ENCODE data around the gene KRTAP10-2. TPM values are rescaled to one million over a fixed set of nuclear protein-coding genes. Genes with fewer than 3 reads are reported as not detected.

Gene KRTAP10-2
- polyA plus RNA-seq, 1 donor (not counting 4 experiments of a cell fraction or from before 2014, with no cell fraction given) = not detected

DNA sequence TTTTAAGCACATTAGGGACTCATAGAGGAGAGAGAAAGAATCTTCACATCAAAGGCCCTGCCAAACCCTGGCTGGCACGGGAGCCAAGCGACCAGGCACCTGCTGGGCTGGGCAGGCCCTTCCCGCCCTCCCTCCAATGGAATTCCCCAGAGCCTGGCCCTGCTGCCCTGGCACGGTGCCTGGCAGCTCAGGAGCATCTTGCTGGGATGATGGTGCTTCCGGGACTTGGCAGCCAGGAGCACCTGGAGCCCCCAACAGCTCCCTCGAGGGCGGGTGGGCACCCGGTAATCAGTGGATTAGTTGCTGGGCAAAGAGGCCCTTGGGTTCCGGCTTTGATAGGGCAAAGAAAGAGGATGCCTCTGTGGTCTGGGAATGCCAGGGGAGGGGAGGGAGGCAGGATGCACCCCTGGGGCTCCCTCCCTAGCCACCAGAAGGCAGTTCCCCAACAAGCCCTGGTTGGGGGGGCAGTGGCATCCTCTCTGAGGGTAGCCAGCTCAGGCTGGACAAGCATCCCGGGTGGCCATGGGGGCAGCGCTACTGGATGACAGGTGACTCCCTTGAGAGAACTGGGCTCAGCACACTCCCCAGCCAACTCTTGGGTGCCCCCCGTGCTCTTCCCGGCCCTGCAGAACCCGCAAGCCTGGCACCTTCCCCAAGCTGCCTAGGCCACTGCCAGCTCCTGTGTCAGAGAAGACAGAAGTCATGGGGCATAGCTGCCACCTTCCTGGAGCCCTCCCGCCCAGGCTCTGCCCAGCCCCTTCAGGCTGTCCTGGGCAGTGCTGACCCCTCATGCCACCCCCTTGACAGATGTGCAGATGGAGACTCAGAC, 37.7 kb downstream of the KRTAP10-2 start:
- H3K79me2 ChIP-seq (ENCODE audit: control insufficient read depth, insufficient read depth, low read length) = no peaks in the 10 kb centered on the region
- H3K27ac ChIP-seq (ENCODE audit: control insufficient read depth, insufficient read depth, low read length) = no peak overlapping the region
- no peak for DNase-seq (ENCODE audit: low read depth, low spot score)
- no peak overlapping the region for H3K4me3 ChIP-seq (ENCODE audit: control insufficient read depth in 2 of 3, extremely low read depth in 1 of 3, insufficient read depth in 2 of 3, low read depth in 1 of 3, low read length in 3 of 3)
- no peaks in the 10 kb centered on the region for H4K20me1 ChIP-seq (ENCODE audit: control insufficient read depth, extremely low read depth, insufficient read depth, low read length)
- peaks cover 11% of the 10 kb centered on the region for H3K27me3 ChIP-seq (ENCODE audit: control insufficient read depth, extremely low read depth, insufficient read depth, low read length)
- H3K9me1 ChIP-seq (ENCODE audit: control insufficient read depth, extremely low read depth, insufficient read depth, low read length) = no peaks in the 10 kb centered on the region
- H3K36me3 ChIP-seq (ENCODE audit: control insufficient read depth in 2 of 2, extremely low read depth in 1 of 2, insufficient read depth in 2 of 2, low read length in 2 of 2) = no peaks in the 10 kb centered on the region
- no peak overlapping the region for H3K9ac ChIP-seq (ENCODE audit: control insufficient read depth, extremely low read depth, insufficient read depth, low read length)
- H2AFZ ChIP-seq (ENCODE audit: control insufficient read depth, low read length) = no peak overlapping the region
- no peaks in the 10 kb centered on the region for H3K4me1 ChIP-seq (ENCODE audit: control insufficient read depth, extremely low read depth, insufficient read depth, low read length)
- TF ChIP-seq EZH2 (IDR thresholded peaks at IDR 0.05; ENCODE audit: low read length) = no peak
- TF ChIP-seq, protein P1, sequence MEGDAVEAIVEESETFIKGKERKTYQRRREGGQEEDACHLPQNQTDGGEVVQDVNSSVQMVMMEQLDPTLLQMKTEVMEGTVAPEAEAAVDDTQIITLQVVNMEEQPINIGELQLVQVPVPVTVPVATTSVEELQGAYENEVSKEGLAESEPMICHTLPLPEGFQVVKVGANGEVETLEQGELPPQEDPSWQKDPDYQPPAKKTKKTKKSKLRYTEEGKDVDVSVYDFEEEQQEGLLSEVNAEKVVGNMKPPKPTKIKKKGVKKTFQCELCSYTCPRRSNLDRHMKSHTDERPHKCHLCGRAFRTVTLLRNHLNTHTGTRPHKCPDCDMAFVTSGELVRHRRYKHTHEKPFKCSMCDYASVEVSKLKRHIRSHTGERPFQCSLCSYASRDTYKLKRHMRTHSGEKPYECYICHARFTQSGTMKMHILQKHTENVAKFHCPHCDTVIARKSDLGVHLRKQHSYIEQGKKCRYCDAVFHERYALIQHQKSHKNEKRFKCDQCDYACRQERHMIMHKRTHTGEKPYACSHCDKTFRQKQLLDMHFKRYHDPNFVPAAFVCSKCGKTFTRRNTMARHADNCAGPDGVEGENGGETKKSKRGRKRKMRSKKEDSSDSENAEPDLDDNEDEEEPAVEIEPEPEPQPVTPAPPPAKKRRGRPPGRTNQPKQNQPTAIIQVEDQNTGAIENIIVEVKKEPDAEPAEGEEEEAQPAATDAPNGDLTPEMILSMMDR (optimal IDR thresholded peaks at IDR 0.05 in 1 of 3, IDR thresholded peaks at IDR 0.05 in 1 of 3, conservative IDR thresholded peaks at IDR 0.05 in 1 of 3; ENCODE audit: extremely low read depth in 1 of 3, insufficient read depth in 2 of 3, low read length in 3 of 3) = no peak
- H3K9me3 ChIP-seq (ENCODE audit: control insufficient read depth, low read depth, low read length) = no peaks in the 10 kb centered on the region
- FAIRE-seq = no peak
- dilution Hi-C loops (cut with MboI; ENCODE audit: extremely low pct_ligation_motif_present, low sequenced_read_pairs) = no loop called here
- H3K4me2 ChIP-seq (ENCODE audit: control insufficient read depth, extremely low read depth, insufficient read depth, low read depth, low read length) = no peak overlapping the region

DNA sequence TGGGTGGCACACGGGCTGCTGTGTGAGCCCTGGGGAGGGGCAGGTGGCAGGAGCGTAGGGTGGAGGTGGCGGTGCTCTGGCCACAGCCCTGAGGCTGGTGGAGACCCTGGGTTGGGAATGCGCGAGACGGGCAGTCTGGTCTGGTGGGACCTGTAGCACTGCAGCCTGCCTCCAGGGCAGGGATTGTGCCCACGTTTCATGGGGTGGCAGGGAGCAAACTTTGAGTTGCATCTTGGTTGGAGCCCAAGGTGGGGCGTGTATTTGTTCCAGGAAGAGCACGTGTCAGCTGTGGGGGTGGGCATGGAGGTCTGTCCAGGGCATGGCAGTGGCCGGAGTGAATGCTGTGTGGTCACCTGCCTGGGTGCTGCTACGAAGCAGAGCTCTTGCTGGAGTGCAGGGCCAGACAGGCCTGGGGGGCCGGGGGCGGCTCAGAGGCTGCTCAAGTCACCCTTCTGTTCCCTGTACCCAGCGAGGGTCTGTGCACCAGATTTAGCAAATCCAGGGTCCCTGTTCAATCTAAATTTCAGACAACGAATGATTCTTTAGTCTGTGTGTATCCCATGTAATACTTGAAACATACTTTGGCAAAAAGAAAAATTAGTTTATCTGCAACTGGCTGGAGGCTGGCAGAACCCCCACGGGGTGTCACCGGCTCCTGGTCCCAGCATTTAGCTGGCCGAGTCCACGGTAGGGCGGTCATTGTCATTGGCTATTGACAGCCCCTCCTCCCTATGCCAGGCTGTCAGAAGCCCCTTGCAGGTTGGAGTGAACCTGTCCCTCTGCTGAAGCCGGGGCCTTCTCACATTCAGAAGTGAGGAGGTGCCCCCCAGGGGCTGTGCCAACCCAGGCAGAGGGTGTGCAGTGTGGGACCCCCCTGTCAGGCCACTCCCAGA, 38.6 kb downstream of the KRTAP10-2 start:
- Histone ChIP-seq H2AFZ (ENCODE audit: control insufficient read depth, low read length) (no peak overlapping the region), H3K4me1 (ENCODE audit: control insufficient read depth, extremely low read depth, insufficient read depth, low read length) (no peaks in the 10 kb centered on the region), H3K27ac (ENCODE audit: control insufficient read depth, insufficient read depth, low read length) (no peak overlapping the region), H3K9me3 (ENCODE audit: control insufficient read depth, low read depth, low read length) (no peaks in the 10 kb centered on the region), H3K79me2 (ENCODE audit: control insufficient read depth, insufficient read depth, low read length) (no peaks in the 10 kb centered on the region), H3K4me2 (ENCODE audit: control insufficient read depth, extremely low read depth, insufficient read depth, low read depth, low read length) (no peak overlapping the region), H3K9ac (ENCODE audit: control insufficient read depth, extremely low read depth, insufficient read depth, low read length) (no peak overlapping the region), H3K36me3 (ENCODE audit: control insufficient read depth in 2 of 2, extremely low read depth in 1 of 2, insufficient read depth in 2 of 2, low read length in 2 of 2) (no peaks in the 10 kb centered on the region), H3K9me1 (ENCODE audit: control insufficient read depth, extremely low read depth, insufficient read depth, low read length) (no peaks in the 10 kb centered on the region), H4K20me1 (ENCODE audit: control insufficient read depth, extremely low read depth, insufficient read depth, low read length) (no peaks in the 10 kb centered on the region), H3K4me3 (ENCODE audit: control insufficient read depth in 2 of 3, extremely low read depth in 1 of 3, insufficient read depth in 2 of 3, low read depth in 1 of 3, low read length in 3 of 3) (no peak overlapping the region), H3K27me3 (ENCODE audit: control insufficient read depth, extremely low read depth, insufficient read depth, low read length) (peaks cover 11% of the 10 kb centered on the region)
- DNase-seq (ENCODE audit: low read depth, low spot score) (no peak), FAIRE-seq (no peak)
- TF ChIP-seq EZH2 (IDR thresholded peaks at IDR 0.05; ENCODE audit: low read length) = no peak
- TF ChIP-seq, protein P1 (optimal IDR thresholded peaks at IDR 0.05 in 1 of 3, IDR thresholded peaks at IDR 0.05 in 1 of 3, conservative IDR thresholded peaks at IDR 0.05 in 1 of 3; ENCODE audit: extremely low read depth in 1 of 3, insufficient read depth in 2 of 3, low read length in 3 of 3) = no peak
- dilution Hi-C loops (cut with MboI; ENCODE audit: extremely low pct_ligation_motif_present, low sequenced_read_pairs) = no loop called here
